K562 (cell line): Measurements from ENCODE around the gene TFDP1.

Experiments
- CHCHD3 ChIP-seq: fragments of 250-450 bp; sonication (Bioruptor Pico); IDR thresholded peaks from 2 replicates; pipeline ENCODE4 v2.1.2; 2022; ENCODE audit warnings: mild to moderate bottlenecking
- EP400 ChIP-seq: fragments of 450-650 bp; IDR thresholded peaks from 2 replicates; pipeline ENCODE4 v1.6.1; 2017; ENCODE audit warnings: antibody characterized with exemption, mild to moderate bottlenecking, moderate library complexity
- MEIS2 ChIP-seq: fragments of 450-650 bp; IDR thresholded peaks from 2 replicates; pipeline ENCODE4 v1.6.1; 2014; ENCODE audit warnings: mild to moderate bottlenecking; ENCODE audit not compliant: partially characterized antibody
- POLR2A ChIP-seq: fragments of 450-650 bp; conservative IDR thresholded peaks from 2 replicates; pipeline ENCODE4 v1.6.1; 2016
- RBBP5 ChIP-seq: fragments of 200-600 bp; sonication (generic); IDR thresholded peaks from 2 replicates; pipeline ENCODE4 v1.6.1; 2012; ENCODE audit warnings: borderline replicate concordance, mild to moderate bottlenecking, low read length, control low read depth, inconsistent platforms; ENCODE audit not compliant: insufficient read depth, poor library complexity, severe bottlenecking
- SAFB2 ChIP-seq: fragments of 200-400 bp; formaldehyde crosslinking; IDR thresholded peaks from 2 replicates; pipeline ENCODE4 v1.6.1; 2018; ENCODE audit warnings: borderline replicate concordance, low read length, low read depth, moderate library complexity; ENCODE audit not compliant: severe bottlenecking
- YY1 ChIP-seq, 3 experiments: IDR thresholded peaks; 2 replicates each; pipeline ENCODE4 v1.6.1; 2011; ENCODE audit warnings: low read length in 2 of 3, mild to moderate bottlenecking in 2 of 3, moderate library complexity in 2 of 3, borderline replicate concordance in 1 of 3, control low read depth in 1 of 3, low read depth in 1 of 3; ENCODE audit not compliant: insufficient read depth in 3 of 3, insufficient replicate concordance in 2 of 3, control insufficient read depth in 1 of 3, insufficient read length in 1 of 3; ENCODE audit errors: extremely low read depth in 1 of 3
- ZNF146 ChIP-seq: IDR thresholded peaks from one replicate; pipeline ENCODE4 v1.6.1; 2018; ENCODE audit warnings: missing compliant biosample characterization; ENCODE audit not compliant: unreplicated experiment
- TF ChIP-seq, protein P1 (sequence below): fragments of 200-800 bp; sonication (Bioruptor generic); IDR thresholded peaks from 2 replicates; pipeline ENCODE4 v1.6.1; 2016; ENCODE audit warnings: missing genetic modification characterization, missing compliant biosample characterization
- TF ChIP-seq, protein P2 (sequence below): sonication (generic); formaldehyde crosslinking; IDR thresholded peaks from 2 replicates; pipeline ENCODE4 v1.8.1; 2023; ENCODE audit warnings: missing genetic modification reagents, mild to moderate bottlenecking, borderline replicate concordance

DNA sequence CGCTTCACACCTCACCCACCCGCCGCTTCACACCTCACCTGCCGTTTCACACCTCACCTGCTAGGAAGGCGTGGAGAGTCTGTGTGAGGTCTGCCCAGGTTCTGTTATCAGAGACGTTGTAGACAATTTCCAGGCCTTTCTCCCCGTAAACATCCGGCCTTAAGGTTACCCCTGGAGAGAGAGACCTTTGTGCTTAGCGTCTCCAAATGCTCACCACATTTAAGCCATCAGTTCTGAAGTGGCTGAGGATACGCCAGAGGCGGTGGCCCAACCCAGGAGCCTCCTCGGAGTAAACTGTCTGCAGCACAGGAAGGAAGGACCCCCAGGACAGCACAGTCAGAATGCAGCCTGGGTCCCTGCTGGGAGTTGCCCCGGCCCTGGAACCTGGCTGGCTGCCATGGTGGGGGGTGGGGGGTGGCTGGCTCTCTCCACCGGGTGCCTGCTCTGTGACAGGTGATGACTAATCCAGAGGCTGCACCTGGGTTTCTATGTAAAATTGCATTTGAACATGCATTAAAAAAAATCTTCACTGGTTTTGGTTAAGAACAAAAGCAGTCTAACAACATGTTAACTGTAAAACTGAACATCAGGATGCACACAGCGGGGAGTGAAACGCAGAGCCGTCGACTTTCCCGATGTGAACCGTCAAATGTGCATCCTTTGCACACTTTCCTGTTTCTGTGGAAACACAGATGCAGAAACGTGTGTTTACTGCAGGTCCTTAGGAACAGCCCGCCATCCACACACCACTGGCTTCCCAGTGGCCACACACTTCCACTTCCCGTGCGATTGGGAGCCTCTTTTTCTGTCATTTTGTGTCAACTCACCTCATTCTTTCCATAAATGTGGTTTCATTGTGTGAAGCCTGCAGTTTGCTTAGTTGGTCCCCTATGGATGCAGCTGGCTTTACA is 69.0 kb downstream of the TFDP1 start:
- TF ChIP-seq, protein P1, sequence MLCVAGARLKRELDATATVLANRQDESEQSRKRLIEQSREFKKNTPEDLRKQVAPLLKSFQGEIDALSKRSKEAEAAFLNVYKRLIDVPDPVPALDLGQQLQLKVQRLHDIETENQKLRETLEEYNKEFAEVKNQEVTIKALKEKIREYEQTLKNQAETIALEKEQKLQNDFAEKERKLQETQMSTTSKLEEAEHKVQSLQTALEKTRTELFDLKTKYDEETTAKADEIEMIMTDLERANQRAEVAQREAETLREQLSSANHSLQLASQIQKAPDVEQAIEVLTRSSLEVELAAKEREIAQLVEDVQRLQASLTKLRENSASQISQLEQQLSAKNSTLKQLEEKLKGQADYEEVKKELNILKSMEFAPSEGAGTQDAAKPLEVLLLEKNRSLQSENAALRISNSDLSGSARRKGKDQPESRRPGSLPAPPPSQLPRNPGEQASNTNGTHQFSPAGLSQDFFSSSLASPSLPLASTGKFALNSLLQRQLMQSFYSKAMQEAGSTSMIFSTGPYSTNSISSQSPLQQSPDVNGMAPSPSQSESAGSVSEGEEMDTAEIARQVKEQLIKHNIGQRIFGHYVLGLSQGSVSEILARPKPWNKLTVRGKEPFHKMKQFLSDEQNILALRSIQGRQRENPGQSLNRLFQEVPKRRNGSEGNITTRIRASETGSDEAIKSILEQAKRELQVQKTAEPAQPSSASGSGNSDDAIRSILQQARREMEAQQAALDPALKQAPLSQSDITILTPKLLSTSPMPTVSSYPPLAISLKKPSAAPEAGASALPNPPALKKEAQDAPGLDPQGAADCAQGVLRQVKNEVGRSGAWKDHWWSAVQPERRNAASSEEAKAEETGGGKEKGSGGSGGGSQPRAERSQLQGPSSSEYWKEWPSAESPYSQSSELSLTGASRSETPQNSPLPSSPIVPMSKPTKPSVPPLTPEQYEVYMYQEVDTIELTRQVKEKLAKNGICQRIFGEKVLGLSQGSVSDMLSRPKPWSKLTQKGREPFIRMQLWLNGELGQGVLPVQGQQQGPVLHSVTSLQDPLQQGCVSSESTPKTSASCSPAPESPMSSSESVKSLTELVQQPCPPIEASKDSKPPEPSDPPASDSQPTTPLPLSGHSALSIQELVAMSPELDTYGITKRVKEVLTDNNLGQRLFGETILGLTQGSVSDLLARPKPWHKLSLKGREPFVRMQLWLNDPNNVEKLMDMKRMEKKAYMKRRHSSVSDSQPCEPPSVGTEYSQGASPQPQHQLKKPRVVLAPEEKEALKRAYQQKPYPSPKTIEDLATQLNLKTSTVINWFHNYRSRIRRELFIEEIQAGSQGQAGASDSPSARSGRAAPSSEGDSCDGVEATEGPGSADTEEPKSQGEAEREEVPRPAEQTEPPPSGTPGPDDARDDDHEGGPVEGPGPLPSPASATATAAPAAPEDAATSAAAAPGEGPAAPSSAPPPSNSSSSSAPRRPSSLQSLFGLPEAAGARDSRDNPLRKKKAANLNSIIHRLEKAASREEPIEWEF (CRISPR knock-in tag) = no peak
- TF ChIP-seq POLR2A = no peak
- TF ChIP-seq, protein P2, sequence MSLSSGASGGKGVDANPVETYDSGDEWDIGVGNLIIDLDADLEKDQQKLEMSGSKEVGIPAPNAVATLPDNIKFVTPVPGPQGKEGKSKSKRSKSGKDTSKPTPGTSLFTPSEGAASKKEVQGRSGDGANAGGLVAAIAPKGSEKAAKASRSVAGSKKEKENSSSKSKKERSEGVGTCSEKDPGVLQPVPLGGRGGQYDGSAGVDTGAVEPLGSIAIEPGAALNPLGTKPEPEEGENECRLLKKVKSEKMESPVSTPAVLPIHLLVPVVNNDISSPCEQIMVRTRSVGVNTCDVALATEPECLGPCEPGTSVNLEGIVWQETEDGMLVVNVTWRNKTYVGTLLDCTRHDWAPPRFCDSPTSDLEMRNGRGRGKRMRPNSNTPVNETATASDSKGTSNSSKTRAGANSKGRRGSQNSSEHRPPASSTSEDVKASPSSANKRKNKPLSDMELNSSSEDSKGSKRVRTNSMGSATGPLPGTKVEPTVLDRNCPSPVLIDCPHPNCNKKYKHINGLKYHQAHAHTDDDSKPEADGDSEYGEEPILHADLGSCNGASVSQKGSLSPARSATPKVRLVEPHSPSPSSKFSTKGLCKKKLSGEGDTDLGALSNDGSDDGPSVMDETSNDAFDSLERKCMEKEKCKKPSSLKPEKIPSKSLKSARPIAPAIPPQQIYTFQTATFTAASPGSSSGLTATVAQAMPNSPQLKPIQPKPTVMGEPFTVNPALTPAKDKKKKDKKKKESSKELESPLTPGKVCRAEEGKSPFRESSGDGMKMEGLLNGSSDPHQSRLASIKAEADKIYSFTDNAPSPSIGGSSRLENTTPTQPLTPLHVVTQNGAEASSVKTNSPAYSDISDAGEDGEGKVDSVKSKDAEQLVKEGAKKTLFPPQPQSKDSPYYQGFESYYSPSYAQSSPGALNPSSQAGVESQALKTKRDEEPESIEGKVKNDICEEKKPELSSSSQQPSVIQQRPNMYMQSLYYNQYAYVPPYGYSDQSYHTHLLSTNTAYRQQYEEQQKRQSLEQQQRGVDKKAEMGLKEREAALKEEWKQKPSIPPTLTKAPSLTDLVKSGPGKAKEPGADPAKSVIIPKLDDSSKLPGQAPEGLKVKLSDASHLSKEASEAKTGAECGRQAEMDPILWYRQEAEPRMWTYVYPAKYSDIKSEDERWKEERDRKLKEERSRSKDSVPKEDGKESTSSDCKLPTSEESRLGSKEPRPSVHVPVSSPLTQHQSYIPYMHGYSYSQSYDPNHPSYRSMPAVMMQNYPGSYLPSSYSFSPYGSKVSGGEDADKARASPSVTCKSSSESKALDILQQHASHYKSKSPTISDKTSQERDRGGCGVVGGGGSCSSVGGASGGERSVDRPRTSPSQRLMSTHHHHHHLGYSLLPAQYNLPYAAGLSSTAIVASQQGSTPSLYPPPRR (CRISPR knock-in tag) = no peak
- no peak for TF ChIP-seq YY1 (IDR thresholded peaks at IDR 0.05; ENCODE audit: borderline replicate concordance in 1 of 3, control insufficient read depth in 1 of 3, extremely low read depth in 1 of 3, insufficient read depth in 3 of 3, insufficient read length in 1 of 3, insufficient replicate concordance in 2 of 3, low read depth in 1 of 3, low read length in 2 of 3)
- no peak for TF ChIP-seq CHCHD3 (CRISPR knock-in tag)
- no peak for TF ChIP-seq ZNF146
- no peak for TF ChIP-seq RBBP5
- no peak for TF ChIP-seq SAFB2
- no peak for TF ChIP-seq MEIS2
- no peak for TF ChIP-seq EP400
